HepG2 (cell line): ENCODE measurements around the gene ITGAE. TPM values are rescaled to one million over a fixed set of nuclear protein-coding genes. Genes with fewer than 3 reads are reported as not detected.

Experiments used
- FOXM1 ChIP-seq: sonication (generic); formaldehyde crosslinking; IDR thresholded peaks from 2 replicates; pipeline ENCODE4 v1.5.0; 2020; ENCODE audit warnings: missing genetic modification reagents
- IKZF1 ChIP-seq: fragments of 450-650 bp; IDR thresholded peaks from 2 replicates; pipeline ENCODE4 v1.7.1; 2016
- KDM3A ChIP-seq: IDR thresholded peaks from 2 replicates; pipeline ENCODE4 v1.6.1; 2018; ENCODE audit warnings: low read depth, missing compliant biosample characterization
- MLXIP ChIP-seq: sonication (generic); formaldehyde crosslinking; IDR thresholded peaks from 2 replicates; pipeline ENCODE4 v1.9.0; 2021; ENCODE audit warnings: missing genetic modification reagents, borderline replicate concordance
- POGK ChIP-seq: sonication (generic); formaldehyde crosslinking; conservative IDR thresholded peaks from 2 replicates; pipeline ENCODE4 v1.8.0; 2022; ENCODE audit warnings: mild to moderate bottlenecking, moderate library complexity, missing genetic modification reagents
- SNAPC4 ChIP-seq: sonication (generic); formaldehyde crosslinking; IDR thresholded peaks from 2 replicates; pipeline ENCODE4 v1.4.0; 2020; ENCODE audit warnings: mild to moderate bottlenecking, missing genetic modification reagents
- ZNF558 ChIP-seq: sonication (generic); formaldehyde crosslinking; IDR thresholded peaks from 2 replicates; pipeline ENCODE4 v1.9.0; 2022; ENCODE audit warnings: mild to moderate bottlenecking, missing genetic modification reagents, borderline replicate concordance
- polyA plus RNA-seq, 8 experiments: library from polyadenylated mRNA; depleted of rRNA in 3 of 8; stranded (reverse) in 7 of 8; unstranded in 1 of 8; fragments of >200 nt; fragmentation: Illumina TruSeq in 4 of 8; extraction: Trizol in 4 of 8; gene quantifications; 2 replicates each; pipeline versions ENCODE4 v1.2.1 to v1.2.3, GENCODE V29; 2011 to 2016; ENCODE audit warnings: low read depth in 4 of 8, missing spikeins in 1 of 8, mixed read lengths in 1 of 8; ENCODE audit not compliant: insufficient read depth in 1 of 8
- total RNA-seq, 5 experiments: library from RNA; depleted of rRNA; stranded (reverse); fragments of >200 nt; fragmentation: Illumina TruSeq; extraction: Trizol; gene quantifications; 2 replicates each; pipeline ENCODE4 v1.2.3, GENCODE V29; 2016; ENCODE audit warnings: low read depth in 1 of 5
- TF ChIP-seq, protein P1 (sequence below): sonication (generic); formaldehyde crosslinking; IDR thresholded peaks from 2 replicates; pipeline ENCODE4 v1.4.0; 2020; ENCODE audit warnings: mild to moderate bottlenecking, missing genetic modification reagents, borderline replicate concordance

ITGAE gene
- total and polyA plus RNA-seq, 2 of the 13 experiments (the other 11 are each of a cell fraction or from before 2014, with no cell fraction given): 42.3 to 49.0 TPM

DNA sequence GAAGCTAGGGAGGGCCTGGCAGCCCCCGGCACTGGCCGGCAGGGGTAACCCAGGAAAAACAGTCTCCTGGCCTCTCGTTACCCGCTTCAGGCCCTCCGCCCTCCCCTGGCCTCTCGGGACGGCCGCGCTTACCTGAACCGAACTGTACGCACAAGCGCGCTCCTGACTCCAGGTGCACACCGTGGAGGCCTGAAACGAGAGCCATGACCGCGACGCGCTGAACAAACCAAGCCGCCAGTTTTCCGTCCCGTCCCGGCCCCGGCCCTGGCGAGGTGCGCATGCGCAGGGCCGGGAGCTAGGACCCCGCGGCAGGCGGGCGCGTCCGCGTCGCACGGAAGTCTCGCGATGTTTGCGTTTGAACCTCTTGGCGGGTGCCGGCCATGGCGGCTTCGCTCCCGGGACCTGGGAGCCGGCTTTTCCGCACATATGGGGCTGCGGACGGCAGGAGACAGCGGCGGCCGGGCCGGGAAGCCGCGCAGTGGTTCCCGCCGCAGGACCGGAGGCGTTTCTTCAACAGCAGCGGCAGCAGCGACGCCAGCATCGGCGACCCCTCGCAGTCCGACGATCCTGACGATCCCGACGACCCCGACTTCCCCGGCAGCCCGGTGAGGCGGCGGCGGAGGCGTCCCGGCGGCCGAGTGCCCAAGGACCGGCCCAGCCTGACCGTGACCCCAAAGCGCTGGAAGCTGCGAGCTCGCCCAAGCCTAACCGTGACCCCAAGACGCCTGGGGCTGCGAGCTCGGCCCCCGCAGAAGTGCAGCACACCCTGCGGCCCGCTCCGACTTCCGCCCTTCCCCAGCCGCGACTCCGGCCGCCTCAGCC, 77.2 kb downstream of the ITGAE start, which contains the start of gene HASPIN (continued):
- peak; percentile 89 for TF ChIP-seq POGK
- TF ChIP-seq FOXM1: no peak
- no peak for TF ChIP-seq IKZF1
- no peak; the same call in 1 of the 2 replicates for TF ChIP-seq MLXIP (CRISPR knock-in tag)
- peak; percentile 75; the same call in 1 of the 2 replicates for TF ChIP-seq SNAPC4 (CRISPR knock-in tag)
- TF ChIP-seq KDM3A: peak; percentile 60
- TF ChIP-seq ZNF558: no peak
- TF ChIP-seq, protein P1, sequence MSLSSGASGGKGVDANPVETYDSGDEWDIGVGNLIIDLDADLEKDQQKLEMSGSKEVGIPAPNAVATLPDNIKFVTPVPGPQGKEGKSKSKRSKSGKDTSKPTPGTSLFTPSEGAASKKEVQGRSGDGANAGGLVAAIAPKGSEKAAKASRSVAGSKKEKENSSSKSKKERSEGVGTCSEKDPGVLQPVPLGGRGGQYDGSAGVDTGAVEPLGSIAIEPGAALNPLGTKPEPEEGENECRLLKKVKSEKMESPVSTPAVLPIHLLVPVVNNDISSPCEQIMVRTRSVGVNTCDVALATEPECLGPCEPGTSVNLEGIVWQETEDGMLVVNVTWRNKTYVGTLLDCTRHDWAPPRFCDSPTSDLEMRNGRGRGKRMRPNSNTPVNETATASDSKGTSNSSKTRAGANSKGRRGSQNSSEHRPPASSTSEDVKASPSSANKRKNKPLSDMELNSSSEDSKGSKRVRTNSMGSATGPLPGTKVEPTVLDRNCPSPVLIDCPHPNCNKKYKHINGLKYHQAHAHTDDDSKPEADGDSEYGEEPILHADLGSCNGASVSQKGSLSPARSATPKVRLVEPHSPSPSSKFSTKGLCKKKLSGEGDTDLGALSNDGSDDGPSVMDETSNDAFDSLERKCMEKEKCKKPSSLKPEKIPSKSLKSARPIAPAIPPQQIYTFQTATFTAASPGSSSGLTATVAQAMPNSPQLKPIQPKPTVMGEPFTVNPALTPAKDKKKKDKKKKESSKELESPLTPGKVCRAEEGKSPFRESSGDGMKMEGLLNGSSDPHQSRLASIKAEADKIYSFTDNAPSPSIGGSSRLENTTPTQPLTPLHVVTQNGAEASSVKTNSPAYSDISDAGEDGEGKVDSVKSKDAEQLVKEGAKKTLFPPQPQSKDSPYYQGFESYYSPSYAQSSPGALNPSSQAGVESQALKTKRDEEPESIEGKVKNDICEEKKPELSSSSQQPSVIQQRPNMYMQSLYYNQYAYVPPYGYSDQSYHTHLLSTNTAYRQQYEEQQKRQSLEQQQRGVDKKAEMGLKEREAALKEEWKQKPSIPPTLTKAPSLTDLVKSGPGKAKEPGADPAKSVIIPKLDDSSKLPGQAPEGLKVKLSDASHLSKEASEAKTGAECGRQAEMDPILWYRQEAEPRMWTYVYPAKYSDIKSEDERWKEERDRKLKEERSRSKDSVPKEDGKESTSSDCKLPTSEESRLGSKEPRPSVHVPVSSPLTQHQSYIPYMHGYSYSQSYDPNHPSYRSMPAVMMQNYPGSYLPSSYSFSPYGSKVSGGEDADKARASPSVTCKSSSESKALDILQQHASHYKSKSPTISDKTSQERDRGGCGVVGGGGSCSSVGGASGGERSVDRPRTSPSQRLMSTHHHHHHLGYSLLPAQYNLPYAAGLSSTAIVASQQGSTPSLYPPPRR (CRISPR knock-in tag): 0 out of 2 replicates have a peak, but pooled peaks have one; percentile 23
